HG03039 (cell line): Measurements from ENCODE around the gene FAM25G.
"Not testable (repeated sequence)": the region's sequence is repeated elsewhere in the genome, so short reads cannot be mapped to it uniquely, and the experiment has no call there.

ENCODE experiments used
- ATAC-seq: cut with Tn5 transposase; IDR thresholded peaks from one replicate; pipeline ENCODE4 v1.9.1; 2021; ENCODE audit warnings: mild to moderate bottlenecking, moderate library complexity; ENCODE audit not compliant: unreplicated experiment

The FAM25G gene

GRCh38 chr10:47491600-47491999, at the start of gene FAM25G:
FAM25G (minus strand) TSS chr10:47491700; CDS start chr10:47491674, 26 bp downstream.
- ATAC-seq: not testable (repeated sequence)

- ATAC-seq: not testable (repeated sequence)
Measured at GRCh38 chr10:47536430-47536829, 44.9 kb upstream of the FAM25G start.

GRCh38 chr10:47523475-47523874, 32.0 kb upstream of the FAM25G start, which contains the start of gene AGAP9:
AGAP9 (minus strand) TSS chr10:47523638; CDS start chr10:47523526, 112 bp downstream.
- ATAC-seq: not testable (repeated sequence)

GRCh38 chr10:47502313-47502712, 10.8 kb upstream of the FAM25G start:
- ATAC-seq: not testable (repeated sequence)

- ATAC-seq: not testable (repeated sequence)
Measured at GRCh38 chr10:47494226-47494625, 2.7 kb upstream of the FAM25G start.

DNA sequence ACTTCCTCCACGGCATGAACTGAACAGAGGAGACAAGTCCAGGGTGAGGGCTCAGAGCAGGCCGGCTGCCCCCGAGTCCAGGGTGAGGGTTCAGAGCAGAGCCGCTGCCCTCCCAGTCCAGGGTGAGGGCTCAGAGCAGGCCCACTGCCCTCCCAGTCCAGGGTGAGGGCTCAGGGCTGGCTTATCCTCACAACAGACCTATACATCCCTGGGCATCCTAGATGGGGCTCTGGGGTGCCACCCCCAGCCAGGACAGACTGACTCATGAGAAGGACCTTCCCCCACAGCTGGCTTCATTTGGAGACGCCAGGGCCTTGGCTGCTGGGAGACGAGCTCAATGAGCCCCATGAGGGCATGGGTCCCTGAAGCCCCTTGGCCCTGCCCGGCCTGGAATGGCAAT, 1.9 kb downstream of the FAM25G start:
- ATAC-seq: not testable (repeated sequence)

- ATAC-seq: not testable (repeated sequence)
Measured at GRCh38 chr10:47485943-47486342, 5.6 kb downstream of the FAM25G start.

- ATAC-seq: not testable (repeated sequence)
Measured at GRCh38 chr10:47484786-47485185, 6.7 kb downstream of the FAM25G start.

DNA sequence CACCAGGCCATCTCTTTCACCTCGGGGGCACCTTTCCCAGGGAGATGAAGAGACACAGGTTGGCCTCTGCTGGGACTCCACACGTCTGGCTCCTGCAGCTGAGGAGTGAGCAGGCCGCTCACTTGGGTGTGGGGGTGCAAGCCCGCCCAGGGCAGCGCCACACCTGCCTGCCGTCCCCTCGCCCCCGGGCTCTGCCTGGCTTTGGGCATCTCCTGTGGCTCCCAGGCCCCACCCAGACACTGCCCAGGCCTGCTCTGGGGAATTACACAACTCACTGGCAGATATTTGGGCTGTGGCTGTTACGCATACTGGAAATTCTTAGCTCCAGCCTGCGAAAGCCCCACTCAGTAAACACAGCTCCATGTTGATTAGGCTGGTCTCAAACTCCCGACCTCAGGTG, 7.6 kb downstream of the FAM25G start, which contains the start of gene ANXA8:
TSS of gene ANXA8 (minus strand) at position 193 of the 400 bp plus-strand sequence. CDS start at position 11, 182 bp downstream.
- ATAC-seq: not testable (repeated sequence)

DNA sequence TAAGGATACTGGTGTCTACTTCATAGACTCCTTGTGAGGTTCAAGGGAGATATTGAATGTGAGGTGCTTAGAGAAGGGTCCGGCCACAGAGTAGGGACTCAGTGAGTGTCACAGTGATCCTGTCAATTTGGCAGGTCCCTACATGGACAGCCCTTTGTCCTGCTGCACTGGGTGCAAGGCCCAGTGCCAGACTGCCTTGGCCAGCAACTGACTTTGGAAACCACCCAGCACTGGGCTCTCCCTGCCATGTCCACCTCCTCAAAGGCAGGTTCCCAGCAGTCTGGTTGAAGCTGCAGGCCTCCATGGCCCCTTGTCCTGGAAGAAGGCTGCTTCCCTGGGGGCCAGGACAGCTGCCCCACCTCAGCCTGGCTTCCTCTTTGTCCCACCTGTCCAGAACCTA, 9.1 kb downstream of the FAM25G start:
- not testable (repeated sequence) for ATAC-seq

GRCh38 chr10:47481768-47482181, 9.7 kb downstream of the FAM25G start:
- ATAC-seq: not testable (repeated sequence)

- ATAC-seq: not testable (repeated sequence)
Measured at GRCh38 chr10:47481182-47481766, 10.2 kb downstream of the FAM25G start.

DNA sequence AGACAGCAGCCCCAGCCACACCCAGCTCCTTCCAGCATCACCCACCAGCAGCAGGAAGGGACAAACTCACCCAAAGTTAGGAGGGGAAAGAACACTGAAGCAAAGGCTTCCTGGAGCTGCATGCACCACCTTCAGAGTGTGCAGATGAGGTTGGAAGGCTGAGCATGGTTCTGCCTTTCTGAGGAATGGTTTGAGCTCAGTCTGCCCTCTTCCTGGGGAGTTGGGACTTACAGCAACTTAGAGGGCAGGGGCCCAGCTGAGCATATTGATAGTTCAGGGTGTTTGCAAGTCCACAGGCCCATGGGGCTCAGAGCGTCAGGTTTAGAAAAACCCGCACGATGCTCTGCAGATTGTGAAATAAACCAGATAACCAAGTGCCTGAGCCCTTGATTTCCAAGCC, 11.4 kb downstream of the FAM25G start:
- ATAC-seq: not testable (repeated sequence)

DNA sequence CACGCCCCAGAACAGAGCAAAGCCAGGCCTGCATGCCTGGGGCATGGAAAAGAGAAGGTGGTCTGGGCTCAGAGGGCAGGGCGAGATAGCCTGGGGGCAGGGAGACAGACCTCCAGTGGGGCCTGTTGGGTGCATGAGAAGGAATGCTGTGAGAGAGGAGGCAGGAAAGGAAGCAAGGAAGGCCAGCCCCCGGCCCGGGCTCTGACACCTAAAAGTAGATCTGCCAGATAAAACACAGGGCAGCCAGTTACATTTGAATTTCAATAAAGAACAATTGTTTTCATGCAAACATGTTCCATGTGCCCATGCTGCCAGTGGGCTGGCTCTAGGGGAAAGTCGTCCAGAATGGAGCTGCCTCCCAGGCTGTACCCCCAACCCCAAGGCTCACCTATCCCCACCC, 13.4 kb downstream of the FAM25G start:
- ATAC-seq: not testable (repeated sequence)

- ATAC-seq: not testable (repeated sequence)
Measured at GRCh38 chr10:47477078-47477477, 14.4 kb downstream of the FAM25G start.

GRCh38 chr10:47475101-47475500, 16.4 kb downstream of the FAM25G start:
- ATAC-seq: not testable (repeated sequence)

- ATAC-seq: not testable (repeated sequence)
Measured at GRCh38 chr10:47473516-47473915, 18.0 kb downstream of the FAM25G start.

GRCh38 chr10:47472647-47473046, 18.9 kb downstream of the FAM25G start:
- not testable (repeated sequence) for ATAC-seq

DNA sequence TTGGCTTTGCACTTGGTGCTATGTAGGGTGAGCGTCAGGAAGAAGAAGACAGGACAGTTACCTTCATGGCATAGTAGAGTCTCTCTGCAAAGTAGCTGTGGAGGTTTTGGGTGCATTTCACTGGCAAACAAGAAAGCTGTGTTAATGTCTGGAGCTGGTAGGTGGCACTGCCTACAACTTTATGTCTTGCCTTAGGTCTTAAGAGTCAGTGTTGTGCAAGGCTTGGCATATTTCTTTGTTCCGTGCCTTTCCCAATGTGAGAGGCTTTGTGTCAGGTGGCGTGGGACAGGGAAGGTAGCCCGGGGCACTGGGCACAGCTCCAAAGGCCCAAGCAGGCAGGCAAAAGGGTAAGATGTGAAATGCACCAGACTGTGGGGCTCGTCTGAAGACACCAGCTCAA, 19.4 kb downstream of the FAM25G start:
- not testable (repeated sequence) for ATAC-seq

- not testable (repeated sequence) for ATAC-seq
Measured at GRCh38 chr10:47468731-47469528, 22.6 kb downstream of the FAM25G start.

DNA sequence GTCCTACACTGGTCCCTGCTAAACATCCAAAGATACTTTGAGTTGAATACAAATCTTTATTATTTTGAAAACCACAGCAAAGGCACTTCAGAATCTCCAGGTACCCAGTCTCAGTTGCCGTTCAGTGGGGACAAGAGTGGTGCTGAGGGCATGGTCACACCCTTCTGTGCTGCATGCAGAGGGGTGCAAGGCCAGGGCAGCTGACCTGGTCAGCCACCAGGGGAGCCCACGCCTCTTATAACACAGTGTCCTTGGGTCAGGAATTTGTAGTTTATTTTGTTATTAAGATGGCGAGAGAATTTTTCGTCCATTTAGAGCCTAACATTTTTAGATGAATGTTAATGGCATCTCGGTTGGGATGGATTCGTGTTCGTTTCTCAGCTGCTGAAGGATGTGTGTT, 23.5 kb downstream of the FAM25G start:
- not testable (repeated sequence) for ATAC-seq

DNA sequence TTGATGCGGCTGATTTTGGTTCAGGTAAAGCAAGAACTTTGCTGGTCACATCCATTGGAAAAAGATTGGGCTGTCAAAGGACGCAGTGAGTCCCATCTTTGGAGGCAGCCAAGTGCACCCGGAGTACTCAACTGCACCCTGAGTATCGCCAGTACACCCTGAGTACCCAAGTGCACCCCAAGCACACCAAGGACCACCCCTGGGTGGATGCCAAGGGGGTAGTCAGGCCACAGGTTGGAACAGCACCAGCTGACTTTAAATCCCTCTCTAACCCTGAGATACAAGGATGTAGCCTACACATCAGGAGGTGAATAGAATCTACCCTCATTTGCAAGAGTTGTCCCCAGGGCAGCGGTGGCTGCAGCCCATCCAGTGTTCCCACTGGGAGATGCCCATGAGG, 24.0 kb downstream of the FAM25G start:
- not testable (repeated sequence) for ATAC-seq
